ENCODE measurements around the gene ZMYND10. TPM values are rescaled to one million over a fixed set of nuclear protein-coding genes. Genes with fewer than 3 reads are reported as not detected.
A peak's percentile ranks its signal among the peaks of the same experiment; 100 is the strongest.

The ZMYND10 gene
- total RNA-seq, 1 experiment from 2014 or later = 0.74 TPM

DNA sequence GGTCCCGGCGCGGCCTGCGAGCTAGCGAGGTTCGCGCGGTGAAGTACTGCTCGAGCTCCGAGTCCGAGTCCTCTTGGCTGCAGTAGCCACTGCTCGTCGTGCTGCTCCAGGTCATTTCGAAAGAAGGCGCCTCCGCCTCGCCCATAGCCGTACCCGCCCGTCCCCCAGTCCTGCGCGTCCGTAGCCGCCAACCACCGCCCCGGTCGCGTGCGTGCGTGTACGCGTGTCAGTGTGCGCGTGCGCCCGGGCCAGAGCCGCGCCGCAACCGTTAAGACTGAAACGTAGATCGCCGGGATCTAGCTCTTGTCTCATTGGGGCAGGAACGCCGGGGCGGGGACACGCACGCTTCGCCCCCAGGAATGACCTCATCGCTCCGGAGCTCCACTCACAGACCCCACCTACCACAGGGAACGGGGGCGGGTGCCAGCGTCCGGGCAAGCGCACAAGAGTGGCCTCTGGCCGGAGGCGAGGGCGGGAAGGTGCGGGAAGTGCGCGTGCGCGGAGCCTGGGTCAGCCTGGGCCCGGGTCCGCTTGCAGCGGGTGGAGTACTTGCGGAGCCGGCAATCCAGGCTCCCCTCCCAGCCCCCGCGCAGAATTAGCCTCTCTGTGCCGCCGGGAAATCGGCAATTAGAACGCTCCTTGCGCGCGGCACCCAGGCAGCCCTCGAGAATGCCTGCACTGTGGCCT is 8.2 kb downstream of the ZMYND10 start (continued):
- TF ChIP-seq ERG (CRISPR knock-in tag; IDR thresholded peaks at IDR 0.05) (no peak), CTCF (IDR thresholded peaks at IDR 0.05) (no peak), NFYB (CRISPR knock-in tag; conservative IDR thresholded peaks at IDR 0.05; ENCODE audit: low read depth) (peak; percentile 39), IRF2 (CRISPR knock-in tag; IDR thresholded peaks at IDR 0.05; ENCODE audit: borderline replicate concordance, low read depth) (no peak), KAT7 (CRISPR knock-in tag; IDR thresholded peaks at IDR 0.05; ENCODE audit: borderline replicate concordance) (no peak; the same call in 1 of the 2 replicates), SMAD3 (CRISPR knock-in tag; IDR thresholded peaks at IDR 0.05; ENCODE audit: borderline replicate concordance) (peak; percentile 74; the same call in 1 of the 2 replicates), ZNF263 (CRISPR knock-in tag; IDR thresholded peaks at IDR 0.05; ENCODE audit: low read depth) (no peak), GRHL2 (CRISPR knock-in tag; IDR thresholded peaks at IDR 0.05; ENCODE audit: insufficient replicate concordance, severe bottlenecking) (no peak), ZNF232 (CRISPR knock-in tag; IDR thresholded peaks at IDR 0.05) (peak; percentile 88; the same call in 1 of the 2 replicates), ESRRA (CRISPR knock-in tag; IDR thresholded peaks at IDR 0.05; ENCODE audit: borderline replicate concordance) (no peak), ELF4 (CRISPR knock-in tag; IDR thresholded peaks at IDR 0.05; ENCODE audit: low read depth) (no peak), PRRX2 (CRISPR knock-in tag; IDR thresholded peaks at IDR 0.05) (0 out of 2 replicates have a peak, but pooled peaks have one; percentile 17), OVOL2 (CRISPR knock-in tag; IDR thresholded peaks at IDR 0.05; ENCODE audit: borderline replicate concordance) (no peak), ZNF425 (CRISPR knock-in tag; conservative IDR thresholded peaks at IDR 0.05) (no peak), JAZF1 (CRISPR knock-in tag; IDR thresholded peaks at IDR 0.05) (no peak)
- TF ChIP-seq, protein P1, sequence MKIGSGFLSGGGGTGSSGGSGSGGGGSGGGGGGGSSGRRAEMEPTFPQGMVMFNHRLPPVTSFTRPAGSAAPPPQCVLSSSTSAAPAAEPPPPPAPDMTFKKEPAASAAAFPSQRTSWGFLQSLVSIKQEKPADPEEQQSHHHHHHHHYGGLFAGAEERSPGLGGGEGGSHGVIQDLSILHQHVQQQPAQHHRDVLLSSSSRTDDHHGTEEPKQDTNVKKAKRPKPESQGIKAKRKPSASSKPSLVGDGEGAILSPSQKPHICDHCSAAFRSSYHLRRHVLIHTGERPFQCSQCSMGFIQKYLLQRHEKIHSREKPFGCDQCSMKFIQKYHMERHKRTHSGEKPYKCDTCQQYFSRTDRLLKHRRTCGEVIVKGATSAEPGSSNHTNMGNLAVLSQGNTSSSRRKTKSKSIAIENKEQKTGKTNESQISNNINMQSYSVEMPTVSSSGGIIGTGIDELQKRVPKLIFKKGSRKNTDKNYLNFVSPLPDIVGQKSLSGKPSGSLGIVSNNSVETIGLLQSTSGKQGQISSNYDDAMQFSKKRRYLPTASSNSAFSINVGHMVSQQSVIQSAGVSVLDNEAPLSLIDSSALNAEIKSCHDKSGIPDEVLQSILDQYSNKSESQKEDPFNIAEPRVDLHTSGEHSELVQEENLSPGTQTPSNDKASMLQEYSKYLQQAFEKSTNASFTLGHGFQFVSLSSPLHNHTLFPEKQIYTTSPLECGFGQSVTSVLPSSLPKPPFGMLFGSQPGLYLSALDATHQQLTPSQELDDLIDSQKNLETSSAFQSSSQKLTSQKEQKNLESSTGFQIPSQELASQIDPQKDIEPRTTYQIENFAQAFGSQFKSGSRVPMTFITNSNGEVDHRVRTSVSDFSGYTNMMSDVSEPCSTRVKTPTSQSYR (CRISPR knock-in tag; IDR thresholded peaks at IDR 0.05) = peak; percentile 56; the same call in 1 of the 2 replicates
- TF ChIP-seq, protein P2, sequence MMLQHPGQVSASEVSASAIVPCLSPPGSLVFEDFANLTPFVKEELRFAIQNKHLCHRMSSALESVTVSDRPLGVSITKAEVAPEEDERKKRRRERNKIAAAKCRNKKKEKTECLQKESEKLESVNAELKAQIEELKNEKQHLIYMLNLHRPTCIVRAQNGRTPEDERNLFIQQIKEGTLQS (CRISPR knock-in tag; conservative IDR thresholded peaks at IDR 0.05) = no peak
- TF ChIP-seq, protein P3, sequence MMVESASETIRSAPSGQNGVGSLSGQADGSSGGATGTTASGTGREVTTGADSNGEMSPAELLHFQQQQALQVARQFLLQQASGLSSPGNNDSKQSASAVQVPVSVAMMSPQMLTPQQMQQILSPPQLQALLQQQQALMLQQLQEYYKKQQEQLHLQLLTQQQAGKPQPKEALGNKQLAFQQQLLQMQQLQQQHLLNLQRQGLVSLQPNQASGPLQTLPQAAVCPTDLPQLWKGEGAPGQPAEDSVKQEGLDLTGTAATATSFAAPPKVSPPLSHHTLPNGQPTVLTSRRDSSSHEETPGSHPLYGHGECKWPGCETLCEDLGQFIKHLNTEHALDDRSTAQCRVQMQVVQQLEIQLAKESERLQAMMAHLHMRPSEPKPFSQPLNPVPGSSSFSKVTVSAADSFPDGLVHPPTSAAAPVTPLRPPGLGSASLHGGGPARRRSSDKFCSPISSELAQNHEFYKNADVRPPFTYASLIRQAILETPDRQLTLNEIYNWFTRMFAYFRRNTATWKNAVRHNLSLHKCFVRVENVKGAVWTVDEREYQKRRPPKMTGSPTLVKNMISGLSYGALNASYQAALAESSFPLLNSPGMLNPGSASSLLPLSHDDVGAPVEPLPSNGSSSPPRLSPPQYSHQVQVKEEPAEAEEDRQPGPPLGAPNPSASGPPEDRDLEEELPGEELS (CRISPR knock-in tag; IDR thresholded peaks at IDR 0.05) = peak; percentile 77
- TF ChIP-seq, protein P4, sequence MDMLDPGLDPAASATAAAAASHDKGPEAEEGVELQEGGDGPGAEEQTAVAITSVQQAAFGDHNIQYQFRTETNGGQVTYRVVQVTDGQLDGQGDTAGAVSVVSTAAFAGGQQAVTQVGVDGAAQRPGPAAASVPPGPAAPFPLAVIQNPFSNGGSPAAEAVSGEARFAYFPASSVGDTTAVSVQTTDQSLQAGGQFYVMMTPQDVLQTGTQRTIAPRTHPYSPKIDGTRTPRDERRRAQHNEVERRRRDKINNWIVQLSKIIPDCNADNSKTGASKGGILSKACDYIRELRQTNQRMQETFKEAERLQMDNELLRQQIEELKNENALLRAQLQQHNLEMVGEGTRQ (CRISPR knock-in tag; IDR thresholded peaks at IDR 0.05) = peak; percentile 41; the same call in 1 of the 2 replicates
- TF ChIP-seq, protein P5, sequence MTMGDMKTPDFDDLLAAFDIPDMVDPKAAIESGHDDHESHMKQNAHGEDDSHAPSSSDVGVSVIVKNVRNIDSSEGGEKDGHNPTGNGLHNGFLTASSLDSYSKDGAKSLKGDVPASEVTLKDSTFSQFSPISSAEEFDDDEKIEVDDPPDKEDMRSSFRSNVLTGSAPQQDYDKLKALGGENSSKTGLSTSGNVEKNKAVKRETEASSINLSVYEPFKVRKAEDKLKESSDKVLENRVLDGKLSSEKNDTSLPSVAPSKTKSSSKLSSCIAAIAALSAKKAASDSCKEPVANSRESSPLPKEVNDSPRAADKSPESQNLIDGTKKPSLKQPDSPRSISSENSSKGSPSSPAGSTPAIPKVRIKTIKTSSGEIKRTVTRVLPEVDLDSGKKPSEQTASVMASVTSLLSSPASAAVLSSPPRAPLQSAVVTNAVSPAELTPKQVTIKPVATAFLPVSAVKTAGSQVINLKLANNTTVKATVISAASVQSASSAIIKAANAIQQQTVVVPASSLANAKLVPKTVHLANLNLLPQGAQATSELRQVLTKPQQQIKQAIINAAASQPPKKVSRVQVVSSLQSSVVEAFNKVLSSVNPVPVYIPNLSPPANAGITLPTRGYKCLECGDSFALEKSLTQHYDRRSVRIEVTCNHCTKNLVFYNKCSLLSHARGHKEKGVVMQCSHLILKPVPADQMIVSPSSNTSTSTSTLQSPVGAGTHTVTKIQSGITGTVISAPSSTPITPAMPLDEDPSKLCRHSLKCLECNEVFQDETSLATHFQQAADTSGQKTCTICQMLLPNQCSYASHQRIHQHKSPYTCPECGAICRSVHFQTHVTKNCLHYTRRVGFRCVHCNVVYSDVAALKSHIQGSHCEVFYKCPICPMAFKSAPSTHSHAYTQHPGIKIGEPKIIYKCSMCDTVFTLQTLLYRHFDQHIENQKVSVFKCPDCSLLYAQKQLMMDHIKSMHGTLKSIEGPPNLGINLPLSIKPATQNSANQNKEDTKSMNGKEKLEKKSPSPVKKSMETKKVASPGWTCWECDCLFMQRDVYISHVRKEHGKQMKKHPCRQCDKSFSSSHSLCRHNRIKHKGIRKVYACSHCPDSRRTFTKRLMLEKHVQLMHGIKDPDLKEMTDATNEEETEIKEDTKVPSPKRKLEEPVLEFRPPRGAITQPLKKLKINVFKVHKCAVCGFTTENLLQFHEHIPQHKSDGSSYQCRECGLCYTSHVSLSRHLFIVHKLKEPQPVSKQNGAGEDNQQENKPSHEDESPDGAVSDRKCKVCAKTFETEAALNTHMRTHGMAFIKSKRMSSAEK (CRISPR knock-in tag; IDR thresholded peaks at IDR 0.05; ENCODE audit: borderline replicate concordance) = no peak
- TF ChIP-seq, protein P6, sequence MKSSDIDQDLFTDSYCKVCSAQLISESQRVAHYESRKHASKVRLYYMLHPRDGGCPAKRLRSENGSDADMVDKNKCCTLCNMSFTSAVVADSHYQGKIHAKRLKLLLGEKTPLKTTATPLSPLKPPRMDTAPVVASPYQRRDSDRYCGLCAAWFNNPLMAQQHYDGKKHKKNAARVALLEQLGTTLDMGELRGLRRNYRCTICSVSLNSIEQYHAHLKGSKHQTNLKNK (CRISPR knock-in tag; IDR thresholded peaks at IDR 0.05) = no peak

Data from WTC11 (cell line).